CD4-positive, alpha-beta T cell treated with Interleukin-17A for 1 hour (primary cell): ENCODE data around the gene MADD.
"Not testable (repeated sequence)": the region's sequence is repeated elsewhere in the genome, so short reads cannot be mapped to it uniquely, and the experiment has no call there.

Experiments
- DNase-seq: peaks from one replicate; pipeline ENCODE4 v3.0.0-alpha.2; 2020

Gene MADD

DNA sequence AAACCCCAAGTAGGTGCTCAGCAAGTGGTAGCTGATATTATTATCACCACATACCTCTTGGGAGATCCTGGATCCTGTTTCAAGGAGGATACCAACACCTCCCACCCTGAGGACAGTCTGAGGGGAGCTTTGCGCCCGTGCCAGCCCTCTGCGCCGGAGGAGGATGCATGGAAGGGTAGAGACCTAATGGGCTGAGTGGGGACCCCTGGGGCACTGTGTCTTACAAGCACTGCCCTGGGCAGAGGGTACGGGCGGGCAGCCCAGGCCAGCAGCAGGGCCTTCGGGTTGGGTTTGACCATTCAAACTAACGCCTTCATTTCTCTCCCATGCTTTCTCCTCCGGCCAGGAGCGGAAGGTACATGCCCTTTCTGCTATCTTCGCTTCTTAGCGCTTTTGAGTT lies 56.3 kb downstream of the MADD start:
- no peak for DNase-seq

DNA sequence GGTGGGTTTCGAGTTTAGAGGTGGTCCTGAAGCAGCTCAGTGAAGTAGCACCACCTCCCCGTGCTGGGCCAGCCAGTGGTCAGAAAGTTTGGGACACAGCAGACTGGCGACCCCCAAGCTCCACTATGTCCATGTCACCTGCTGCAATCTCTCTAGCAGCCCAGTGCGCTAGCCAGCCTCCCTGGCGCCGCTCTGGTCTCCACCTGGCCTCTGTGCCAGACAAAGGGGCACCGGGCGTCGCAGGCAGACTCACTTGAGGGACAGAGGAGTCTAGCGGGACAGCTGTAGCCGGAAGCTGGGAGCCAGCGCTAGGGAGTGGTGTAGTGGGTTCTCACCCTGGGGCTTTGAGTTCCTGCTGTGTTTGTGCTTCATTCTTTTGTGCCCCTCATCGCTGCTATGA lies 57.1 kb downstream of the MADD start:
- no peak for DNase-seq

DNA sequence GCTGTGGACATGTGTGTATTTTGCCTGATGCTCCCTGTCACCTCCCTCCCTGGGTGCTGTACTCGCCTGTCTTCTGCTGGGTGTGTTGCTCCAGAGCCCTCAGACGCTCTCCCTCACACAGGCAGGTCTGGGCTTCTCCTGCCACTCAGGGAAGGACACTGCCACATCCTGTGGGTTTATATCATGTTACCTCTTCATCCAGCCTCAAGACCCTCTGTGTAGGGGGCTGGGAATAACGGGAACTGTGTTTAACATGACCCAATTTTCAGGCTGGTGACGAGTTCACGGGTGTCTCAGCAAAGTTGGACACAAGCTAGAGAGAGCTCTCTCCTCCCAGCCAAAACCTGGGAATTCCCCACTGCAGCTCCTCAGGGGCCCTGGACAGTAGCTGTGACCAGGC lies 58.0 kb downstream of the MADD start:
- no peak for DNase-seq

DNA sequence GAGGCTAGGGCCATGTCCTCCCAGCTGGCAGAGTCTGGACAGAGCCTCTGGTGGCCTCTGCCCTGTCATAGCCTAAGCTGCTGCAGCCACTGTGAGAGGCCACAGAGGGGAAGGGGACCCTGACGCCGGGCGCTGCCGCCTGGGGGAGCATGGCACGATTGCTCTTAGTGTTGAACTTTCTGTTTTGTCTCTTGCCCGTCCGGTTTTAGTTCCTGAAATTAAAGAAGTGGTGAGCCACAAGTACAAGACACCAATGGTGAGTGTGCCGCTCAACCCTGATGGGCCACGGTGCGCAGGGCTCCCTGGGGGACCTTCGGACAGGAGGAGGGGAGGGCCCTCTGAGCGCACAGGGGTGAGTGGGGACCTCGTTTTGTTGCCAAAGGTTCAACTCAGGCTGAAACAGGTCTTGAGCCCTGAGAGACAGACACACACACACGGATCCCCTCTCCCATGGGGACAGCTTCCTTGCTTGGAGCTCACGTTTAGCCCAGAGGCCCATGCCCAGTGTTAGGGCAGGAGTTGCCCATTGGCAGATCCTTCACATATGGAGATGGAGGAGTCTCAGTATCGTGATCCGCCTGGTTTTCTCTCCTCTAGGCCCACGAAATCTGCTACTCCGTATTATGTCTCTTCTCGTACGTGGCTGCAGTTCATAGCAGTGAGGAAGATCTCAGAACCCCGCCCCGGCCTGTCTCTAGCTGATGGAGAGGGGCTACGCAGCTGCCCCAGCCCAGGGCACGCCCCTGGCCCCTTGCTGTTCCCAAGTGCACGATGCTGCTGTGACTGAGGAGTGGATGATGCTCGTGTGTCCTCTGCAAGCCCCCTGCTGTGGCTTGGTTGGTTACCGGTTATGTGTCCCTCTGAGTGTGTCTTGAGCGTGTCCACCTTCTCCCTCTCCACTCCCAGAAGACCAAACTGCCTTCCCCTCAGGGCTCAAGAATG lies 58.8 kb downstream of the MADD start:
- DNase-seq, result no peak

DNA sequence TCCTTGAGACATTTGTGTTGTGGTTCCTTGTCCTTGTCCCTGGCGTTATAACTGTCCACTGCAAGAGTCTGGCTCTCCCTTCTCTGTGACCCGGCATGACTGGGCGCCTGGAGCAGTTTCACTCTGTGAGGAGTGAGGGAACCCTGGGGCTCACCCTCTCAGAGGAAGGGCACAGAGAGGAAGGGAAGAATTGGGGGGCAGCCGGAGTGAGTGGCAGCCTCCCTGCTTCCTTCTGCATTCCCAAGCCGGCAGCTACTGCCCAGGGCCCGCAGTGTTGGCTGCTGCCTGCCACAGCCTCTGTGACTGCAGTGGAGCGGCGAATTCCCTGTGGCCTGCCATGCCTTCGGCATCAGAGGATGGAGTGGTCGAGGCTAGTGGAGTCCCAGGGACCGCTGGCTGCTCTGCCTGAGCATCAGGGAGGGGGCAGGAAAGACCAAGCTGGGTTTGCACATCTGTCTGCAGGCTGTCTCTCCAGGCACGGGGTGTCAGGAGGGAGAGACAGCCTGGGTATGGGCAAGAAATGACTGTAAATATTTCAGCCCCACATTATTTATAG lies 59.6 kb downstream of the MADD start:
- no peak for DNase-seq

DNA sequence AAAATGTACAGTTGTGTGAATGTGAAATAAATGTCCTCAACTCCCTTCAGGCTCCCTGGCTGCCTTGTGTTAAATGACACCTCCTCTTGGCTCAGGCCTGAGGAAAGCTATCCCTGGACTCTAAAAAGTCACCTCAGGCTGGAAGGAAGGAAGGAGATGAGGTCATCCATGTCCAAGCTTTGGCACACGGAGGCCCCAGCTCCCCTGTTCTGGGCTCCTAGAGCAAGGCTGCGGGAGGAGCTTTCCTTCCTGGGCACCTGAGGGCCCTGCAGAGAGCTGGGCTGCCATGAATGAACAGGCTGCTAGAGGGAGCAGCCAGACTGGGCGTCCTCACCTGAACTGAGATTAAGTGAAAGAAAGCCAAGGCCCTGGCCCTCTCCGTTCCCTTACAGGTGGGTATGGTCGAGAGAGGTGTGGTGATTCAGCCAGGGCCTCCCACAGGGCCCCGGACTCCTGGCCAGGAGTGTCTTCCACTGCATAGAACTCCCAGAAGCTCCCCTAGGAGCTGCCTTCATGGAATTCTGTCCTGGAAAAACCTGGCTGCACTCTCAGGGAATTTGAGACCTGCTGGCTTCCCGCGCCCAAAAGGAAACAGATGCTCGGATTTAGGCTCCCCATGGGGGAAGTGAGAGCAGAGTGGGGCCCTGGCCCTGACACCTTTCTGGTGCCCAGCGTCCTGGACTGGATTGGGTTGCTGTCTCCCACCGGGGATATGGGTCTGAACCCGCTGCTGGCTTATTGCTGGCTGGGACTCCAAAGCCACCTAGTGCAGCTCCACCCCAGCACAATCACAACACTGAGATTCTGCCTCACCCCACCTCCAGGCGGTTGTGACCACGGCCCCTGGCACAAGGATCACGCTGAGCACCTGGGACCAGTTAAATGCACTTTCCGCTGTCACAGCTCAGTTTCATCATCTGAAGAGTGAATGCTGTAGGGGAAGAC lies 60.3 kb downstream of the MADD start:
- no peak for DNase-seq

DNA sequence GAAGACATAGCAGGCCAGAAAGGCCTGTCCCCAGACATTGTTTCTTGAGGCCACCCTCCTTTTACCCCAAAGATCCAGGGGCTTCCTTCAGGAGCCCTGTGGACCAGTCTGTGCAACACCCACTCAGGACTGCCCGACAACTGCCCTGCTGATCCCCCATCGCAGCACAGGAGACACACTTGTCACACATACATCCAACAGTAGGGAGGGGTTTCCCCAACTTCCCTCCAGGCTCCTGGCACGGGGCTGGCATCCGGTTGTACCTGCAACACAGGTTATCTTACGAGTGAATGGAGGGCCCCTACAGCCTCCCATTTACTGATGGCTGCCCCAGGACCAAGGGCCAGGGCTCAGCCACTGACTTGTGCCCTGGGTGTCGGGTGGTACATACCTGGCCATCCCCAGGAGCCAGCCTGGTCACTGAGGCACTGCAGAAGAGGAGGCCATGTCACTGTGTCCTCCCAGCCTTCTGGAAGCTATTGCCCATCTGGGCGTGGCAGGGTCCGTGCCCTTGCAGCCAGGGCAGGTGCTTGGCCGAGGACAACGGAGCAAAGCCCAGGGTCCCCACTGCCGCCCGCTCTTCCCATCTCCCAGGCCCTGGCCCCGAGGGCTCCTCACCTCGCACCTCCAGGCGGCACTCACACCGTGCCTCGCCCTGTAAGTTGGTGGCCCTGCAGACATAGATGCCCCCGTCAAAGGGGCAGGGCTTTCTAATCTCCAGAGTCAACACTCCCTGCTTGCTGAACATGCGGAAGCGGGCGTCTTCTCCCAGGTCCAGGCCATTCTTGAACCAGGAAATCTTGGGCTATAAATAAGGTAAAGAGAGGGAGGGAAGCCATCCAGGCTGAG lies 61.7 kb downstream of the MADD start:
- no peak for DNase-seq

DNA sequence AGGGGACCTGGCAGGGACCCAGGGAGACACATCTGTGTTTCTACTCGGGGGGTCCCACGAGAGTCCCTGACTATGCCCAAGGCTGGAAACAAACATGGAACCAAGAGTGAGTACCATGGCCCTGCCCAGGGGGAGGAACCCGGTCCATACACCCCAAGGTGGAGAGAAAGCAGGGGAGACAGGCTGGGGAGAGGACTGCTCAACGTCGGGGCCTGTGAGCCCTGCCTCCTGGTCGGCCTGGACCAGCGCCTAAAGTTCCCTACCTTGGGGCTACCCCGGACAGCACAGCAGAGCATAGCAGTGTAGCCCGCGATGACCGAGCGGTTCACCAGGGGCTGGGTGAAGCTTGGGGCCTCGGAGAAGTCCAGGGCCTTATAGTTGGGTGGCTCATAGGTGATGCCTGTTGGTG lies 62.4 kb downstream of the MADD start:
- DNase-seq, result no peak

DNA sequence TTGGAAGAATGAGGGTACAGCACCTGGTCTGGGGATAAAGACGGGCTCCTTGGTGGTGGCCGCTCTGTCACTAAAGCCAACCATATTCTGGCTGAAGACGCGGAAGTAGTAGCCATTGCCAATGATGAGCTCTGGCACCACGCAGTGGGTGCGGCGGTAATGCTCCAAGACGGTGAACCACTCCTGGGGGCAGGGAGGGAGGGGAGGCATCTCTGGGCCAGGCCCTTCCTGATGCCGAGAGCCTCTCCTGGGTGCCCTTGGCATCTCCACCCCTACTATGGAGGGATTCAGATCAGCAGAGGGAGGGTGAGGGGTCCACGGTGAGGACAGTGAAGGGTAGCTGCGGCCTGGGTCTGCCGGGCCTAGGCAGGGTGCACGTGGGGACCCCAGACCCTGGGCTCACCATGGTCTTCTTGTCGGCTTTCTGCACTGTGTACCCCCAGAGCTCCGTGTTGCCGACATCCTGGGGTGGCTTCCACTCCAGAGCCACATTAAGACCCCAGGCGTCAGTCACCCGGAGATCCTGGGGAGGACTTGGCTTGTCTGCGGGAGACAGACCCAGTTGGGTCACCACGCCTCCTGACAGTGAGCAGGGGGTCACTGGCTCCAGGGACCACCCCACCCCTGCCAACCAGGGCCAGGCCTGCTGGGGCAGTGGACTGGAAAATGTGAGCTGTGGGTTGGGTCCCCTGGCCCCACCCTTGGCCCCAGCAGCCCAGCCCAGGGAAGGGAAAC lies 63.0 kb downstream of the MADD start:
- DNase-seq, result no peak

DNA sequence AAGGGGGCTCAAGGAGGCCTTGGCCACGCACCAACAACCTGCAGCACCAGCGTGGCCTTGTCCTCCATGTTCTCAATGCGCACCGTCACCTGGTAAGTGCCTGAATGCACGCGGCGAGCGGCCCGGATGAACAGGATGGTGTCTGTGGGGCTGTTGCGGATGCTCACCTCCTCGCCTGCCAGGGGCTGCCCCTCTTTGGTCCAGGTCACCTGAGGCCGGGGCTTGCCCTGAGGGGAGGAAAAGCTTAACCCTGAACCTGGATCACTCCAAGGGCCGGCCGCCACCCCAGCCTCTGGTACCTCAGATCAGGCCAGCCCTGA lies 63.6 kb downstream of the MADD start:
- DNase-seq, result no peak

DNA sequence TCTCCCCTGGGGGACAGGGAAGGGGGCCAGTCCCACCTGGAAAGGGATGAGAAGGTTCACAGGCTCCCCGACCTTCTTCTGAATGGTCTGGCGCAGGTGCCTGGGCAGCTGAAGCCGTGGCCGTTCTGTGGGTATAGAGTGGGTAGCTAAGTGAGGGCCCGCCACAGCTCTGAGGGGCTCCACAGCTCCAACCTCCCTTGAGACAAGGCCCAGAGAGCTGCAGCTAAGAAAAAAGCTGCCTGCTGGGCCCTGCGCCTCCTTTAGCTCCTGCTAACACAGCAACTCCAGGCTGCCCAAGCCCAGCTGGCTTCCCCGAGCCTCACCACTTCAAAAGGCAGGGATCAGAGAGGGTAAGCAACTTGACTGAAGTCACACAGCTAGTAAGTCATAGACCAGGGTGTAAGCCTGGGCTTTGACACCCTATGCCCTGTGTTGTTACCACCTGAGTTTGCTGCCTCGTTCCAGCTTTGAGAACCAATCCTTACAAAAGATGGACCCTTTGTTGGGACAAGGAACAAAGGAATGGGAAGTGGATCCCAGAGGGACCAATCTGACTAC lies 64.0 kb downstream of the MADD start:
- no peak for DNase-seq

DNA sequence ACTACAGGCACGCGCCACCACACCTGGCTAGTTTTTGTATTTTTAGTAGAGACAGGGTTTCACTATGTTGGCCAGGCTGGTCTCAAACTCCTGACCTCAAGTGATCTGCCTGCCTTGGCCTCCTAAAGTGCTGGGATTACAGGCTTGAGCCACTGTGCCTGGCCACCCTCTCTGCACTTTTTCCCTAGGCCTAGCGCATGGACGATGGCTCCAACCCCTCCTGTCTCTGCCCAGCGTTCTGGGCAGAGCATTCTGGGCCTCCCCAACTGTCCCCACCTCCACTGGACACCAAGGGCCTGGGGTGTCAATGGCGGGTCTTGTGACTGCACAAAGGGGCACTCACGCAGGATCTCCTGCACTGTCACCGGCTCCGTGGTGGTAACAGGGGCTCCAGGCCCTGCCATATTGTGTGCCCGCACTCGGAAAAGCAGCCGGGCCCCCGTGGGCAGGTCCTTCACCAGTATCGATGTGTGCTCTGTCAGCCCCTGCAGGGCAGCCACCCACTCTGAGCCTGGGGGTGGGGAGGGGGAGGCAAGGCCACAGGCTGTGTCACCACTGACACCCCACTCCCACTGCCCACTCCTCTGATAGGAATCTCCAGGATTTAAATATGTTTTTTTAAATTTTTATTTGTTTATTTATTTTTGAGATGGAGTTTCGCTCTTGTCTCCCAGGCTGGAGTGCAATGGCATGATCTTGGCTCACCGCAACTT lies 64.9 kb downstream of the MADD start:
- not testable (repeated sequence) for DNase-seq

DNA sequence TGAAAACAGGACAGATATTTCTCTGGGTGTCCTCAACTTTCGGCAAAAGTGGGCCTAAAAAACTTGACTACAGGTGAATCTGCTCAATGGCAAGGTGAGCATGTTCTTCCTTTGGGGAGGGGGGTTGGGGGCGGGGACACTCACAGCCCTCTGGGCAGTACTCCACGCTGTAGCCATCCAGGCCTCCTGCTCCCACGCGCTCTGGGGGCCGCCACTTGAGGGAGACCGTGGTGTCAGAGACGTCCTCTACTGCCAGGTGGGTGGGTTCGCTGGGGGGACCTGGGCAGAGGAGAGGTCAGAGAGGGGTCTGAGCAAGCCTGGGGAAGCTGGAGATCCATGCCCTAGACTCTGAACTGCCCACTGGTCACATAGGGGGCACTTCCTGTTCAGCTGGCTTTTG lies 65.8 kb downstream of the MADD start:
- no peak for DNase-seq

DNA sequence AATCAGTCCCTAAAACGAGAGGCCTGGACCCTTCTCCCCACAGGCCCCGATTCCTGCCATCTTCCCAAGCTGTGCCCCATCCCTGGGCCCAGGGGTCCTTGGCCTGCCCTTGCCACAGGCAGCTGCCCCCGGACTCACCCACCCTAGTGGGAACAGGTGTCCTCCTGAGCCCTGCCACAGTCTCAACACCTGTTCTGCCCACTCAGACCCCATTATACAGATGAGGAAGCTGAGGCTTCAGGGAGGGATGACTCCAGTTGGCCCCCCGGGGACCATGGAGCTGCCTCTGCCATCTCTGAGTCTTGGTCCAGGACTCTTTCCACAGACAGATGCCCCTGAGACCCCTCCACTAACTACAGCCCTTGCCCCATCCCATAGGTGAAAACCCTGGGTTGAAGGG lies 66.7 kb downstream of the MADD start:
- DNase-seq, result no peak

DNA sequence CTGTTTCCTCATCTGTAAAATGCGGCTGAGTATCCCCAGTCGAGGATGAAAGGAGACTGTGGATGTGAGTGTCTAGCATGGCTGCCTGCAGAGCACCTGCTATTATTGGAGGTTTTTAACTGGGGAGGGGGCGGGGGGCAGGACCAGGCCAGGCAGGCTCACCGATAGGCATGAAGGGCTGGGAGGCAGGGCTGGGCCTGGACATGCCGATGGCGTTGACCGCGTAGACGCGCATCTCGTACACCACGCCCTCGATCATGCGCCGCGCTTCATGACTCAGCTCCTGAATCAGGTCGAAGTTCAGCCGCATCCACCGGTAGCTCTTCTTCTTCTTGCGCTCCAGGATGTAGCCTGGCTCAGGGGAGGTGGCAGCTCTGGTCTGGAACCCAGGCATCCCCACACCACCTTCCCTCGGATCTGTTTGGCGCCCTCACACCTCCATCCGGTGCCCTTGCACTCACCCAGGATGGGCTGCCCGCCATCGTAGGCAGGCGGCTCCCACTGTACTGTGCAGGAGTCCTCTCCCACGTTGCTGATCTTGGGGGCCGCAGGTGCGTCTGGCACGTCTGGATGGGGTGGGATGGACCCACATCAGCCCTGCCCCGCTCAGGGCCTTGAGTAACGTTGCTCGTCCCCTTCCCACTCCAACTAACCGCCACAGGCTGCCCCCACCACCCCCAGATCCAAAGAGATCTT lies 67.4 kb downstream of the MADD start:
- DNase-seq, result no peak

DNA sequence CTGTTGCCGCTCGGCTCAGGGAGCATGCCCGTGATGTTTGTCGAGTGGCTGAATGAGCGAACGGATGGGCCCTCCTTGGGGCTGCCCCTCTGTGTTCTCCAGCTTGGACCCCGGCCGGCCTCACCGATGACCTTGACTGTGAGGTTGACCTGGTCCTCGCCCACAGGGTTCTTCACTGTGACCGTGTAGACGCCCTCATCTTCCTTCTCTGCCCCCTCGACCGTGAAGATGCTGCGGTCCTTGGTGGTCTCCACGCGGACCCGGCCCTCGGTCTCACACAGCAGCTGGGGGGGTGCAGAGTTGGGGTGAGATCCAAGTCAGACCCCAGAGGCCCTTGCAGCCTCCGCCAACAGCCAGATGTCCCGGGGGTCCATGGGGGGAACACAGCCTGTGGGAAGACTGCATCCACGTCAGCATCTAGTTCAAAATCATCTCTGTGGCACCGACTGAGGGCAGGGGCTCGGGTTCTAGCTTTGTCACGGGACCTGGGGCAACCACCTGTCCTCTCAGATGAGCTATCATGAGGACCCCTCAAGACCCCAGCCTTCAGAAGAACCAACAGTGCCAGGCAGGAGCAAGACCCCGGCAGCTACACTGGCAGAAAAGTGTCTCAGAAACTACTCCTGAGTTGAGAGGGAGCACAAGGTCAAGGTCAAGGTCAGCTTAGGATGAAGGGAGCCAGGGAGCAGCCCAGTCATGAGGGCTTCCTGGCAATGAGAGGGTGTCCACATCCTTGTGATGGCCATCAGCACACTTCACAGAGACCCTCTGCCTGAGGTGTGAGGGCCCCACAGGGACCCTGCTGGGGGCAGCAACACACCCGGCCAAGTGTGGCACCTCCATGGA lies 68.7 kb downstream of the MADD start:
- no peak for DNase-seq

DNA sequence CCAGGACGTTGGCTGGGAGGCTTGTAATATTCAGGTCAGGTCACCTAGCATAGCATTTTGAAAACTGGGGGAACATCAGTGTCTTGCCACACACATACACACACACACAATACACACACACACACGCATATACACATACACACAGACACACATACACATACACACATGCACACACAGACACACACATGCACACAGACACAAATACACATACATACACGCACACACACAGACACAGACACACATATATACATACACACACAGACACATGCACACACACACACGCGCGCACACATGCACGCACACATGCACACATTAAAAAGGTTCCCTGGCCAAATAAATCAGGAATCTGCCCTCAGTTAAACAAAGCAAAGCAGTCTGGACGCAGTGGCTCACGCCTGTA lies 70.1 kb downstream of the MADD start:
- no peak for DNase-seq

DNA sequence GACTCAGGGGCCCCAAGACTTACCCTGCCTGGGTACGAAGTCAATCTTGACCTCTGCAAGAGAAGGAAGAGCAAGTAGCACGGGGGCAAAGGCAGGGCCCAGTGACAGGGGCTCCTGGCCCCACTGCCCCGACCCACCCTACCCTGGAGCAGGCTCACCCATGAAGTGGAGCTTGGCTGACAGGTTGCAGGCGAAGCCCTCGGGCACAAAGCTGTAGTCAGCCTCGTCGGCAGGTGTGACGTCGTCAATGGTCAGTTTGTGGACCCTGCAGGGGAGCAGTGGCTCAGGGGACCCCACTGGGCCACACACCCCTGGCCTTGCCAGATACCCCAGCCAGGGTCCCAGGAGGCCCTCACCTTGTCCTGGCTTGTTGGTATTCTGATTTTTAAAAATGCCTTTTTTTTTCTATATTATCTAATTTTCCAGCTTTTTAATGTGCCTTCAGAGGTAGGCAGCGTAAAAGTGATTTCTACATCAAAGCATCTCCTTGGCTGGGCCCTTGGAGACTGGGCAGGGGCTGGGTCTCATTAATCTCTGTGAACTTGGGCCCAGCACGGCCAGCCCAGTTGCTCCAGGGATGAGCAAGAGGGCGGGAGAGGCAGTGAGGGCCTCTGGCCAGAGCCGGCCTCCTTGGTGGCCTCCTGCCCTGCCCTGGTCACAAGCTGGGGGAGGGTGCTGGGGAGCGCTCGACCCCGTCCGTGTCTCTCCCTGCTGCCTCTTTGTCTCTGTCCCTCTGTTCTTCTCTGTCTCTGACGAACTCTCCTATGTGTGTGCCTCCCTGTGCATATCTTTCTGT lies 71.2 kb downstream of the MADD start:
- DNase-seq, result no peak
